Muscle layer of colon (tissue), 2 donors: ENCODE data around the gene LYSET.
"Not testable (repeated sequence)": the region's sequence is repeated elsewhere in the genome, so short reads cannot be mapped to it uniquely, and the experiment has no call there.

Experiments
- H3K27ac ChIP-seq: one replicate; pipeline ENCODE4 v1.7.0; 2013; ENCODE audit warnings: low read depth, mild to moderate bottlenecking, low read length, moderate library complexity
- H3K27me3 ChIP-seq, 2 donors: one replicate each; pipeline ENCODE4 v1.7.0; 2013; ENCODE audit warnings: low read length in 2 of 2, mild to moderate bottlenecking in 2 of 2; ENCODE audit not compliant: insufficient read depth in 2 of 2, control insufficient read depth in 1 of 2
- H3K36me3 ChIP-seq: one replicate; pipeline ENCODE4 v1.7.0; 2013; ENCODE audit warnings: mild to moderate bottlenecking, low read length; ENCODE audit not compliant: insufficient read depth
- H3K4me1 ChIP-seq: one replicate; pipeline ENCODE4 v1.7.0; 2013; ENCODE audit warnings: mild to moderate bottlenecking, low read length; ENCODE audit not compliant: insufficient read depth
- H3K4me3 ChIP-seq, 2 donors: one replicate each; pipeline ENCODE4 v1.7.0; 2013; ENCODE audit warnings: low read length in 2 of 2, low read depth in 1 of 2, mild to moderate bottlenecking in 1 of 2, moderate library complexity in 1 of 2
- H3K9ac ChIP-seq: one replicate; pipeline ENCODE4 v1.7.0; 2013; ENCODE audit warnings: low read length
- H3K9me3 ChIP-seq: one replicate; pipeline ENCODE4 v1.7.0; 2013; ENCODE audit warnings: mild to moderate bottlenecking, low read length
- donor health status: abdominal sarcoma.
- donor health status: Adenocarcinoma of cecum.

LYSET gene

GRCh38 chr14:93184391-93185348 lies at the start of gene LYSET, which contains the start of gene MOAP1:
LYSET (plus strand) TSS chr14:93185317; CDS start chr14:93185406, 89 bp downstream.
MOAP1 (minus strand) TSS chr14:93184897; CDS start chr14:93184242, 655 bp downstream.
- peak within 1 kb of the TSS; percentile 97 for H3K27ac ChIP-seq
- peaks cover 21% of the 10 kb centered on the region for H3K4me1 ChIP-seq
- H3K4me3 ChIP-seq: peak within 1 kb of the TSS; percentile 94 to 98
- H3K27me3 ChIP-seq: no peaks in the 10 kb centered on the region
- H3K9ac ChIP-seq: peak within 1 kb of the TSS; percentile 92
- H3K9me3 ChIP-seq: no peaks in the 10 kb centered on the region
- peaks cover 28% of the 10 kb centered on the region for H3K36me3 ChIP-seq

GRCh38 chr14:93135399-93135798 lies 49.7 kb upstream of the LYSET start:
- H3K4me1 ChIP-seq: no peaks in the 10 kb centered on the region
- no peaks in the 10 kb centered on the region for H3K9me3 ChIP-seq
- no peaks in the 10 kb centered on the region for H3K36me3 ChIP-seq
- no peaks in the 10 kb centered on the region for H3K27me3 ChIP-seq
- no peak overlapping the region for H3K9ac ChIP-seq
- no peak overlapping the region for H3K4me3 ChIP-seq
- no peak overlapping the region for H3K27ac ChIP-seq

GRCh38 chr14:93136009-93136408 lies 49.1 kb upstream of the LYSET start:
- H3K9ac ChIP-seq: no peak overlapping the region
- no peaks in the 10 kb centered on the region for H3K27me3 ChIP-seq
- no peaks in the 10 kb centered on the region for H3K9me3 ChIP-seq
- H3K4me1 ChIP-seq: no peaks in the 10 kb centered on the region
- no peak overlapping the region for H3K4me3 ChIP-seq
- no peak overlapping the region for H3K27ac ChIP-seq
- H3K36me3 ChIP-seq: no peaks in the 10 kb centered on the region

- H3K27ac ChIP-seq, H3K4me3 ChIP-seq, H3K4me1 ChIP-seq, H3K36me3 ChIP-seq, H3K9me3 ChIP-seq, H3K9ac ChIP-seq, H3K27me3 ChIP-seq: not testable (repeated sequence)
These were observed 48.6 kb upstream of the LYSET start for GRCh38 chr14:93136508-93136907.

- H3K27me3 ChIP-seq: no peaks in the 10 kb centered on the region
- H3K9me3 ChIP-seq: no peaks in the 10 kb centered on the region
- H3K4me3 ChIP-seq: no peak overlapping the region
- H3K36me3 ChIP-seq: no peaks in the 10 kb centered on the region
- no peak overlapping the region for H3K27ac ChIP-seq
- no peak overlapping the region for H3K9ac ChIP-seq
- H3K4me1 ChIP-seq: no peaks in the 10 kb centered on the region
These were observed 47.3 kb upstream of the LYSET start for GRCh38 chr14:93137864-93138263.

- Histone ChIP-seq H3K36me3 (no peaks in the 10 kb centered on the region), H3K4me1 (no peaks in the 10 kb centered on the region), H3K9me3 (no peaks in the 10 kb centered on the region), H3K27me3 (no peaks in the 10 kb centered on the region), H3K9ac (no peak overlapping the region), H3K27ac (no peak overlapping the region), H3K4me3 (no peak overlapping the region)
These were observed 42.1 kb upstream of the LYSET start for GRCh38 chr14:93142854-93143652.

GRCh38 chr14:93146119-93146518 lies 39.0 kb upstream of the LYSET start:
- Histone ChIP-seq H3K27me3 (no peaks in the 10 kb centered on the region), H3K27ac (no peak overlapping the region), H3K9ac (no peak overlapping the region), H3K9me3 (no peaks in the 10 kb centered on the region), H3K4me1 (no peaks in the 10 kb centered on the region), H3K4me3 (no peak overlapping the region), H3K36me3 (no peaks in the 10 kb centered on the region)

GRCh38 chr14:93148979-93149378 lies 36.1 kb upstream of the LYSET start:
- no peaks in the 10 kb centered on the region for H3K9me3 ChIP-seq
- H3K9ac ChIP-seq: no peak overlapping the region
- H3K27ac ChIP-seq: no peak overlapping the region
- H3K4me1 ChIP-seq: no peaks in the 10 kb centered on the region
- H3K27me3 ChIP-seq: no peaks in the 10 kb centered on the region
- no peaks in the 10 kb centered on the region for H3K36me3 ChIP-seq
- H3K4me3 ChIP-seq: no peak overlapping the region

- Histone ChIP-seq H3K4me3 (no peak overlapping the region), H3K9ac (no peak overlapping the region), H3K9me3 (no peaks in the 10 kb centered on the region), H3K27me3 (no peaks in the 10 kb centered on the region), H3K36me3 (no peaks in the 10 kb centered on the region), H3K27ac (no peak overlapping the region), H3K4me1 (no peaks in the 10 kb centered on the region)
These were observed 34.6 kb upstream of the LYSET start for GRCh38 chr14:93150227-93151208.

GRCh38 chr14:93153121-93153520 lies 32.0 kb upstream of the LYSET start:
- Histone ChIP-seq H3K36me3 (no peaks in the 10 kb centered on the region), H3K27ac (no peak overlapping the region)

More at GRCh38 chr14:93153121-93153520, 32.0 kb upstream of the LYSET start:
- no peak overlapping the region for H3K9ac ChIP-seq
- no peaks in the 10 kb centered on the region for H3K27me3 ChIP-seq
- H3K9me3 ChIP-seq: no peaks in the 10 kb centered on the region
- H3K4me1 ChIP-seq: no peaks in the 10 kb centered on the region
- H3K4me3 ChIP-seq: no peak overlapping the region
